ENCODE results near the gene ENTHD1.

Gene ENTHD1

GRCh38 chr22:39748877-39749276 is 144.7 kb downstream of the ENTHD1 start (continued):
- TF ChIP-seq ZBTB10 (tag by site-specific recombination; IDR thresholded peaks at IDR 0.05) (no peak), OVOL3 (tag by site-specific recombination; IDR thresholded peaks at IDR 0.05) (0 out of 2 replicates have a peak, but pooled peaks have one; percentile 41), ZIC2 (tag by site-specific recombination; IDR thresholded peaks at IDR 0.05) (peak; percentile 67), ZNF626 (tag by site-specific recombination; IDR thresholded peaks at IDR 0.05) (no peak), ZNF24 (tag by site-specific recombination; IDR thresholded peaks at IDR 0.05) (peak; percentile 95), ZNF629 (tag by site-specific recombination; IDR thresholded peaks at IDR 0.05) (peak; percentile 99), RBAK (tag by site-specific recombination; IDR thresholded peaks at IDR 0.05) (0 out of 2 replicates have a peak, but pooled peaks have one; percentile 17), IKZF3 (tag by site-specific recombination; IDR thresholded peaks at IDR 0.05) (peak; percentile 71), ZNF133 (tag by site-specific recombination; IDR thresholded peaks at IDR 0.05) (no peak), TRIM28 (IDR thresholded peaks at IDR 0.05; ENCODE audit: borderline replicate concordance, low read length) (no peak; the same call in 1 of the 2 replicates), ZNF37A (tag by site-specific recombination; IDR thresholded peaks at IDR 0.05) (no peak), REST (tag by site-specific recombination; IDR thresholded peaks at IDR 0.05) (peak; percentile 43; the same call in 1 of the 2 replicates), GLIS1 (tag by site-specific recombination; IDR thresholded peaks at IDR 0.05) (peak; percentile 75), ZNF621 (tag by site-specific recombination; IDR thresholded peaks at IDR 0.05) (no peak), ZBTB1 (tag by site-specific recombination; IDR thresholded peaks at IDR 0.05) (no peak), TSHZ1 (tag by site-specific recombination; IDR thresholded peaks at IDR 0.05; ENCODE audit: borderline replicate concordance) (peak; percentile 88), ZBTB21 (tag by site-specific recombination; IDR thresholded peaks at IDR 0.05) (peak; percentile 97), CTCF (tag by site-specific recombination; IDR thresholded peaks at IDR 0.05) (no peak)
- TF ChIP-seq, protein P1, sequence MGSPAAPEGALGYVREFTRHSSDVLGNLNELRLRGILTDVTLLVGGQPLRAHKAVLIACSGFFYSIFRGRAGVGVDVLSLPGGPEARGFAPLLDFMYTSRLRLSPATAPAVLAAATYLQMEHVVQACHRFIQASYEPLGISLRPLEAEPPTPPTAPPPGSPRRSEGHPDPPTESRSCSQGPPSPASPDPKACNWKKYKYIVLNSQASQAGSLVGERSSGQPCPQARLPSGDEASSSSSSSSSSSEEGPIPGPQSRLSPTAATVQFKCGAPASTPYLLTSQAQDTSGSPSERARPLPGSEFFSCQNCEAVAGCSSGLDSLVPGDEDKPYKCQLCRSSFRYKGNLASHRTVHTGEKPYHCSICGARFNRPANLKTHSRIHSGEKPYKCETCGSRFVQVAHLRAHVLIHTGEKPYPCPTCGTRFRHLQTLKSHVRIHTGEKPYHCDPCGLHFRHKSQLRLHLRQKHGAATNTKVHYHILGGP (tag by site-specific recombination; IDR thresholded peaks at IDR 0.05): 0 out of 2 replicates have a peak, but pooled peaks have one; percentile 13
- TF ChIP-seq, protein P2, sequence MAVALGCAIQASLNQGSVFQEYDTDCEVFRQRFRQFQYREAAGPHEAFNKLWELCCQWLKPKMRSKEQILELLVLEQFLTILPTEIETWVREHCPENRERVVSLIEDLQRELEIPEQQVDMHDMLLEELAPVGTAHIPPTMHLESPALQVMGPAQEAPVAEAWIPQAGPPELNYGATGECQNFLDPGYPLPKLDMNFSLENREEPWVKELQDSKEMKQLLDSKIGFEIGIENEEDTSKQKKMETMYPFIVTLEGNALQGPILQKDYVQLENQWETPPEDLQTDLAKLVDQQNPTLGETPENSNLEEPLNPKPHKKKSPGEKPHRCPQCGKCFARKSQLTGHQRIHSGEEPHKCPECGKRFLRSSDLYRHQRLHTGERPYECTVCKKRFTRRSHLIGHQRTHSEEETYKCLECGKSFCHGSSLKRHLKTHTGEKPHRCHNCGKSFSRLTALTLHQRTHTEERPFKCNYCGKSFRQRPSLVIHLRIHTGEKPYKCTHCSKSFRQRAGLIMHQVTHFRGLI (tag by site-specific recombination; IDR thresholded peaks at IDR 0.05): peak; percentile 38; the same call in 1 of the 2 replicates
- TF ChIP-seq, protein P3, sequence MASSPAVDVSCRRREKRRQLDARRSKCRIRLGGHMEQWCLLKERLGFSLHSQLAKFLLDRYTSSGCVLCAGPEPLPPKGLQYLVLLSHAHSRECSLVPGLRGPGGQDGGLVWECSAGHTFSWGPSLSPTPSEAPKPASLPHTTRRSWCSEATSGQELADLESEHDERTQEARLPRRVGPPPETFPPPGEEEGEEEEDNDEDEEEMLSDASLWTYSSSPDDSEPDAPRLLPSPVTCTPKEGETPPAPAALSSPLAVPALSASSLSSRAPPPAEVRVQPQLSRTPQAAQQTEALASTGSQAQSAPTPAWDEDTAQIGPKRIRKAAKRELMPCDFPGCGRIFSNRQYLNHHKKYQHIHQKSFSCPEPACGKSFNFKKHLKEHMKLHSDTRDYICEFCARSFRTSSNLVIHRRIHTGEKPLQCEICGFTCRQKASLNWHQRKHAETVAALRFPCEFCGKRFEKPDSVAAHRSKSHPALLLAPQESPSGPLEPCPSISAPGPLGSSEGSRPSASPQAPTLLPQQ (tag by site-specific recombination; IDR thresholded peaks at IDR 0.05): peak; percentile 98
- TF ChIP-seq, protein P4, sequence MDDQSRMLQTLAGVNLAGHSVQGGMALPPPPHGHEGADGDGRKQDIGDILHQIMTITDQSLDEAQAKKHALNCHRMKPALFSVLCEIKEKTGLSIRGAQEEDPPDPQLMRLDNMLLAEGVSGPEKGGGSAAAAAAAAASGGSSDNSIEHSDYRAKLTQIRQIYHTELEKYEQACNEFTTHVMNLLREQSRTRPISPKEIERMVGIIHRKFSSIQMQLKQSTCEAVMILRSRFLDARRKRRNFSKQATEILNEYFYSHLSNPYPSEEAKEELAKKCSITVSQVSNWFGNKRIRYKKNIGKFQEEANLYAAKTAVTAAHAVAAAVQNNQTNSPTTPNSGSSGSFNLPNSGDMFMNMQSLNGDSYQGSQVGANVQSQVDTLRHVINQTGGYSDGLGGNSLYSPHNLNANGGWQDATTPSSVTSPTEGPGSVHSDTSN (CRISPR knock-in tag; IDR thresholded peaks at IDR 0.05): no peak
